HG03342 (cell line): ENCODE measurements around the gene PPP1R1C.
"Not testable (repeated sequence)": the region's sequence is repeated elsewhere in the genome, so short reads cannot be mapped to it uniquely, and the experiment has no call there.

Source experiments
- ATAC-seq: cut with Tn5 transposase; IDR thresholded peaks from one replicate; pipeline ENCODE4 v1.9.1; 2021; ENCODE audit warnings: mild to moderate bottlenecking, moderate library complexity; ENCODE audit not compliant: unreplicated experiment

Gene PPP1R1C

GRCh38 chr2:181985632-181986205, at the start of gene PPP1R1C:
Gene PPP1R1C, plus strand, starts transcription at chr2:181985853. Its CDS starts 258 bp downstream, at chr2:181986111.
- ATAC-seq, result no peak

- no peak for ATAC-seq
Measured at GRCh38 chr2:181937473-181937872, 48.2 kb upstream of the PPP1R1C start.

- no peak for ATAC-seq
Measured at GRCh38 chr2:181943411-181944124, 42.1 kb upstream of the PPP1R1C start.

GRCh38 chr2:181944164-181944913, 41.3 kb upstream of the PPP1R1C start:
- ATAC-seq, result no peak

- ATAC-seq, result no peak
Measured at GRCh38 chr2:181944914-181945291, 40.8 kb upstream of the PPP1R1C start.

- ATAC-seq, result no peak
Measured at GRCh38 chr2:181946444-181947127, 39.1 kb upstream of the PPP1R1C start.

- no peak for ATAC-seq
Measured at GRCh38 chr2:181947273-181947672, 38.4 kb upstream of the PPP1R1C start.

GRCh38 chr2:181948227-181948626, 37.4 kb upstream of the PPP1R1C start:
- no peak for ATAC-seq

- no peak for ATAC-seq
Measured at GRCh38 chr2:181949047-181949446, 36.6 kb upstream of the PPP1R1C start.

- no peak for ATAC-seq
Measured at GRCh38 chr2:181952404-181953226, 33.0 kb upstream of the PPP1R1C start.

- ATAC-seq, result peak; percentile 82
Measured at GRCh38 chr2:181953881-181954537, 31.6 kb upstream of the PPP1R1C start.

GRCh38 chr2:181954538-181954883, 31.1 kb upstream of the PPP1R1C start:
- peak; percentile 14 for ATAC-seq

- no peak for ATAC-seq
Measured at GRCh38 chr2:181955010-181955409, 30.6 kb upstream of the PPP1R1C start.

GRCh38 chr2:181955866-181956265, 29.8 kb upstream of the PPP1R1C start:
- ATAC-seq, result not testable (repeated sequence)

- ATAC-seq, result no peak
Measured at GRCh38 chr2:181957668-181958067, 28.0 kb upstream of the PPP1R1C start.

GRCh38 chr2:181958726-181959125, 26.9 kb upstream of the PPP1R1C start:
- no peak for ATAC-seq

GRCh38 chr2:181959508-181959907, 26.1 kb upstream of the PPP1R1C start:
- ATAC-seq, result no peak

- not testable (repeated sequence) for ATAC-seq
Measured at GRCh38 chr2:181961167-181961566, 24.5 kb upstream of the PPP1R1C start.

GRCh38 chr2:181962142-181962541, 23.5 kb upstream of the PPP1R1C start:
- no peak for ATAC-seq

GRCh38 chr2:181970160-181970794, 15.4 kb upstream of the PPP1R1C start:
- no peak for ATAC-seq
